ENCODE measurements around the gene DHCR7.

DNA sequence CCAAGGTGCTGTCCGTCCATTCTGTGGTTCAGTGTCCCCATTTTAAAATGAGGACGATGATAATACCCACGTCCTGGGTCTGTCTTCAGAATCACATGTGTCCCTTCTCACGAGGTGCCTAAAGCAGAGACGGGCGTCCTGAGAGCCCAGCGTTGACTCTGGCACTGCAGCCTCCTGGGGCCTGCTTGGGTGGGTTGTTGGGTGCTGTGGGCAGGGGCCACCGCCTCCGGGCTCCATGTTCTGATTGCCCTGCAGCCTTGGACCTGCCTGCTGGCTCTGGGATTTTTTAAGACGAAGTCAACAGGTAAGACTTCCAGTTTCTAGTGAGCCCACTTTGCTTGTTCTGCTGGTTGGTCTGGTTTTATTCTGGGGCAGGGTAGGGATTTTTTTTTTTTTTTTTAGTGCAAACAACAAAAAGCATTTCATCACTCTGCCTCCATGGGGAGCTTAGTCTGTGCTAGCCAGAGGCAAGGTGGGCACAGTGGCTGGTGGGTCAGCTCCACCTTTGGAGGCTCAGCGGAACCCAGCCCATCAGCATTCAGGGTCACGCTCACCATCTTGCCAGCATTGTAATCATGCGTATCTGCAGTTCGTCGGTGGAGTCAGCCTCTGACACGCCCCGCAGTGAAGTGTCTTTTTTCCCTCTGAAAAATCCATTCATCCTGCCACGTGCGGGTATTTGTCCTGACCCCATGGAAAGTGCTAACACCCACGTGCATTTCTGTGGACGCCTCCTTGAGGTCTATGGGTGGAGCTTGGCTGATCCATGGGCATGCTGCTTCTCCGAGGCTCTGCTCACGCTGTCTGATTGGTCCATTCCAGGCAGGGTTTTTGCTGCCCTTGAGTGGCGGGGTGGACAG, 33.1 kb upstream of the DHCR7 start:
- TF ChIP-seq YY1 (IDR thresholded peaks at IDR 0.05; ENCODE audit: insufficient read depth, insufficient read length) (no peak), ZNF274 (IDR thresholded peaks at IDR 0.05; ENCODE audit: low read depth, low read length) (no peak), SUZ12 (IDR thresholded peaks at IDR 0.05; ENCODE audit: extremely low read depth, insufficient read depth, insufficient read length) (no peak)
